Thymus (tissue), 11 donors: Measurements from ENCODE around the gene SLC16A7. TPM values are rescaled to one million over a fixed set of nuclear protein-coding genes. Genes with fewer than 3 reads are reported as not detected.
"Not testable (repeated sequence)": the region's sequence is repeated elsewhere in the genome, so short reads cannot be mapped to it uniquely, and the experiment has no call there.

Experiments
- DNase-seq, 9 donors: peaks; one replicate each; pipeline ENCODE4 v3.0.0-alpha.2; 2013; ENCODE audit warnings: low spot score in 9 of 9, low read depth in 6 of 9, missing footprints in 1 of 9
- H3K27ac ChIP-seq, 2 donors: one replicate each; pipeline ENCODE4 v1.5.1; 2013; ENCODE audit warnings: control low read depth in 1 of 2, low read depth in 1 of 2, low read length in 1 of 2, mild to moderate bottlenecking in 1 of 2, moderate library complexity in 1 of 2
- H3K27me3 ChIP-seq, 2 donors: one replicate each; pipeline ENCODE4 v1.5.1; 2013; ENCODE audit warnings: low read length in 1 of 2; ENCODE audit not compliant: control insufficient read depth in 2 of 2, insufficient read depth in 1 of 2
- H3K36me3 ChIP-seq, 2 donors: one replicate each; pipeline ENCODE4 v1.5.1; 2013; ENCODE audit warnings: low read length in 1 of 2, mild to moderate bottlenecking in 1 of 2, moderate library complexity in 1 of 2; ENCODE audit not compliant: control insufficient read depth in 2 of 2, insufficient read depth in 2 of 2
- H3K4me1 ChIP-seq, 2 donors: one replicate each; pipeline ENCODE4 v1.5.1; 2013; ENCODE audit warnings: low read length in 2 of 2; ENCODE audit not compliant: control insufficient read depth in 2 of 2, insufficient read depth in 2 of 2
- H3K4me3 ChIP-seq, 2 donors: one replicate each; pipeline ENCODE4 v1.5.1; 2013; ENCODE audit warnings: low read length in 2 of 2, control low read depth in 1 of 2, mild to moderate bottlenecking in 1 of 2
- H3K9me3 ChIP-seq, 2 donors: one replicate each; pipeline ENCODE4 v1.5.1; 2013; ENCODE audit warnings: low read length in 1 of 2, mild to moderate bottlenecking in 1 of 2; ENCODE audit not compliant: control insufficient read depth in 2 of 2, insufficient read depth in 1 of 2
- WGBS: extraction: QIAGEN DNeasy Blood & Tissue Kit; methylation state at CpG from one replicate; pipeline ENCODE4 v1.1.7; 2013; 5-methylcytosine and 5-hydroxymethylcytosine counted together
- polyA plus RNA-seq: library from polyadenylated mRNA; stranded (reverse); fragments of 200-250 nt; gene quantifications from one replicate; pipeline ENCODE4 v1.2.3, GENCODE V29; 2013
- total RNA-seq: library from RNA; stranded (reverse); fragments of 120-200 nt; gene quantifications from one replicate; pipeline ENCODE4 v1.2.4, GENCODE V29; 2013
- donor health status: healthy.

SLC16A7 gene
- total and polyA plus RNA-seq, 2 donors = 6.2 to 11.0 TPM

GRCh38 chr12:59751091-59751490, 155.3 kb downstream of the SLC16A7 start:
- not testable (repeated sequence) for H3K4me1 ChIP-seq, H3K4me3 ChIP-seq, DNase-seq, H3K9me3 ChIP-seq, H3K27me3 ChIP-seq, H3K27ac ChIP-seq, H3K36me3 ChIP-seq
- 96% methylated on average over 19 of the region's 19 CpGs for WGBS

GRCh38 chr12:59761542-59761941, 165.7 kb downstream of the SLC16A7 start:
- Histone ChIP-seq H3K9me3 (no peaks in the 10 kb centered on the region), H3K4me3 (no peak overlapping the region), H3K4me1 (no peaks in the 10 kb centered on the region), H3K36me3 (no peaks in the 10 kb centered on the region), H3K27me3 (no peaks in the 10 kb centered on the region), H3K27ac (no peak overlapping the region)
- no peak for DNase-seq

GRCh38 chr12:59763835-59764234, 168.0 kb downstream of the SLC16A7 start:
- no peaks in the 10 kb centered on the region for H3K4me1 ChIP-seq

GRCh38 chr12:59768031-59768430, 172.2 kb downstream of the SLC16A7 start:
- Histone ChIP-seq H3K27me3 (no peaks in the 10 kb centered on the region), H3K36me3 (no peaks in the 10 kb centered on the region), H3K27ac (no peak overlapping the region), H3K4me1 (no peaks in the 10 kb centered on the region), H3K4me3 (no peak overlapping the region), H3K9me3 (no peaks in the 10 kb centered on the region)
- no peak for DNase-seq
- WGBS = 97% methylated on average over 3 of the region's 3 CpGs

More at GRCh38 chr12:59763835-59764234, 168.0 kb downstream of the SLC16A7 start:
- Histone ChIP-seq H3K36me3 (no peaks in the 10 kb centered on the region), H3K9me3 (no peaks in the 10 kb centered on the region), H3K4me3 (no peak overlapping the region), H3K27ac (no peak overlapping the region), H3K27me3 (no peaks in the 10 kb centered on the region)
- no peak for DNase-seq

GRCh38 chr12:59780605-59781135, 184.8 kb downstream of the SLC16A7 start:
- no peaks in the 10 kb centered on the region for H3K36me3 ChIP-seq
- H3K27ac ChIP-seq = no peak overlapping the region
- H3K27me3 ChIP-seq = no peaks in the 10 kb centered on the region
- peak in 1 of 9 donors; percentile 21 for DNase-seq
- H3K4me3 ChIP-seq = no peak overlapping the region
- no peaks in the 10 kb centered on the region for H3K4me1 ChIP-seq
- H3K9me3 ChIP-seq = no peaks in the 10 kb centered on the region
- WGBS = 95% methylated on average over 3 of the region's 3 CpGs

GRCh38 chr12:59787610-59788009, 191.8 kb downstream of the SLC16A7 start:
- 97% methylated on average over 4 of the region's 4 CpGs for WGBS
- DNase-seq = no peak
- H3K27ac ChIP-seq = no peak overlapping the region
- no peak overlapping the region for H3K4me3 ChIP-seq
- peaks cover 0 to 5% of the 10 kb centered on the region in 2 donors for H3K9me3 ChIP-seq
- no peaks in the 10 kb centered on the region for H3K27me3 ChIP-seq
- H3K4me1 ChIP-seq = no peaks in the 10 kb centered on the region
- H3K36me3 ChIP-seq = no peaks in the 10 kb centered on the region

GRCh38 chr12:59792647-59793046, 196.8 kb downstream of the SLC16A7 start:
- H3K36me3 ChIP-seq = no peaks in the 10 kb centered on the region
- no peaks in the 10 kb centered on the region for H3K27me3 ChIP-seq
- no peak overlapping the region for H3K4me3 ChIP-seq
- DNase-seq = no peak
- H3K4me1 ChIP-seq = no peaks in the 10 kb centered on the region
- WGBS = 93% methylated on average over 1 of the region's 1 CpG
- no peak overlapping the region for H3K27ac ChIP-seq
- peaks cover 3 to 25% of the 10 kb centered on the region in 2 donors for H3K9me3 ChIP-seq

GRCh38 chr12:59803735-59804134, 207.9 kb downstream of the SLC16A7 start:
- WGBS = 84% methylated on average over 1 of the region's 1 CpG
- no peaks in the 10 kb centered on the region for H3K4me1 ChIP-seq
- no peak overlapping the region for H3K4me3 ChIP-seq
- H3K9me3 ChIP-seq = peaks cover 0 to 2% of the 10 kb centered on the region in 2 donors
- no peak for DNase-seq
- H3K27ac ChIP-seq = no peak overlapping the region
- H3K36me3 ChIP-seq = no peaks in the 10 kb centered on the region
- H3K27me3 ChIP-seq = no peaks in the 10 kb centered on the region

GRCh38 chr12:59808317-59808910, 212.6 kb downstream of the SLC16A7 start:
- WGBS = 19% methylated on average over 3 of the region's 3 CpGs
- H3K4me3 ChIP-seq = no peak overlapping the region
- H3K27me3 ChIP-seq = no peaks in the 10 kb centered on the region
- H3K27ac ChIP-seq = no peak overlapping the region
- peak in 4 of 9 donors; percentile 4 to 38 (median 12) for DNase-seq
- H3K36me3 ChIP-seq = no peaks in the 10 kb centered on the region
- H3K9me3 ChIP-seq = no peaks in the 10 kb centered on the region
- H3K4me1 ChIP-seq = no peaks in the 10 kb centered on the region
